Tibial artery (tissue), 4 donors: Measurements from ENCODE around the gene HAPLN1.

ENCODE experiments used
- DNase-seq, 2 donors: peaks; one replicate each; pipeline ENCODE4 v3.0.0-alpha.2; 2019
- H3K27ac ChIP-seq, 2 donors: fragments of 200-600 bp; sonication (generic) in 1 of 2; 1 replicate in 1 of 2; 2 replicates in 1 of 2; pipeline ENCODE4 v1.5.1; 2018 to 2019; ENCODE audit warnings: mild to moderate bottlenecking in 1 of 2
- H3K27me3 ChIP-seq, 2 donors: fragments of 200-600 bp; sonication (generic) in 1 of 2; one replicate each; pipeline versions ENCODE4 v1.5.1 to v1.6.0; 2016 to 2019
- H3K36me3 ChIP-seq, 3 donors: fragments of 200-600 bp; sonication (generic) in 2 of 3; one replicate each; pipeline ENCODE4 v1.5.1; 2016 to 2019; ENCODE audit warnings: mild to moderate bottlenecking in 2 of 3
- H3K4me1 ChIP-seq, 4 donors: fragments of 200-600 bp; sonication (generic) in 2 of 4; 1 replicate in 3 of 4; 2 replicates in 1 of 4; pipeline ENCODE4 v1.5.1; 2016 to 2019
- H3K4me3 ChIP-seq, 2 donors: fragments of 200-600 bp; sonication (generic) in 1 of 2; 1 replicate in 1 of 2; 2 replicates in 1 of 2; pipeline ENCODE4 v1.5.1; 2018 to 2019; ENCODE audit warnings: mild to moderate bottlenecking in 2 of 2
- H3K9me3 ChIP-seq, 3 donors: fragments of 200-600 bp; sonication (generic) in 1 of 3; one replicate each; pipeline ENCODE4 v1.5.1; 2016 to 2019
- intact Hi-C: fragments of 100-400 bp; cut with DNase I; formaldehyde crosslinking; loops from one replicate; pipeline ENCODE4 v1.15.0; 2023; ENCODE audit warnings: low total_unique reads
- TF ChIP-seq, protein P1 (sequence below), 2 experiments: fragments of 200-600 bp in 1 of 2; fragments of 450-650 bp in 1 of 2; IDR thresholded peaks; one replicate each; pipeline ENCODE4 v1.5.1; 2017 to 2019; ENCODE audit warnings: antibody characterized with exemption in 2 of 2, mild to moderate bottlenecking in 1 of 2, moderate library complexity in 1 of 2

HAPLN1 gene

DNA sequence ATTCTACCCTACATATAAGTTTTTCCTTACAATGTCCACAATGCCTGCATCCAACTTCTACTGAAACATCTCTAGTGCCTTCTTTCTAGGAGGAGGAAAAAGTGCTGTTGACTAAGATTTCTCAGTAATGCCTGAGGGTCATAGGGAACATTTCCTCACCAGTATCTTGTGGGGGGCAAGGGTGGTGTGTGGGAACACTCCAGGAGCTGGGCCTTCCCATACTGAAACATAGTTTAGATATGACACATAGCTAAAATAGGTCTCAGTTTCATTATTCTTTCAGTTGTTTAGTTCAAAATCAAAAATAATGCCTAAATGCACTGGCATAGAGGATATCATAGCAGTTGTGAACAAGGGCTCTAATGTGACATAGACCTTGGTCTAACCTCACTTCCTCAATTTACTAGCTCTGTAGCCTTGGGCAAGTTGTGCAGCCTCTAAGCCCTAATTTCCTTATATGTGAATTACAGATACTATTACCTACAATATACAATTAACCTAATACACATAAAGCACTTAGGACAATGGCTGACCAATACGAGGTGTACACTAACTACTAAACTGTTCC lies 66.1 kb downstream of the HAPLN1 start:
- DNase-seq = no peak
- Histone ChIP-seq H3K4me1 (no peaks in the 10 kb centered on the region), H3K36me3 (no peaks in the 10 kb centered on the region), H3K27me3 (no peaks in the 10 kb centered on the region), H3K9me3 (no peaks in the 10 kb centered on the region), H3K4me3 (no peak overlapping the region), H3K27ac (no peak overlapping the region)
- TF ChIP-seq, protein P1, sequence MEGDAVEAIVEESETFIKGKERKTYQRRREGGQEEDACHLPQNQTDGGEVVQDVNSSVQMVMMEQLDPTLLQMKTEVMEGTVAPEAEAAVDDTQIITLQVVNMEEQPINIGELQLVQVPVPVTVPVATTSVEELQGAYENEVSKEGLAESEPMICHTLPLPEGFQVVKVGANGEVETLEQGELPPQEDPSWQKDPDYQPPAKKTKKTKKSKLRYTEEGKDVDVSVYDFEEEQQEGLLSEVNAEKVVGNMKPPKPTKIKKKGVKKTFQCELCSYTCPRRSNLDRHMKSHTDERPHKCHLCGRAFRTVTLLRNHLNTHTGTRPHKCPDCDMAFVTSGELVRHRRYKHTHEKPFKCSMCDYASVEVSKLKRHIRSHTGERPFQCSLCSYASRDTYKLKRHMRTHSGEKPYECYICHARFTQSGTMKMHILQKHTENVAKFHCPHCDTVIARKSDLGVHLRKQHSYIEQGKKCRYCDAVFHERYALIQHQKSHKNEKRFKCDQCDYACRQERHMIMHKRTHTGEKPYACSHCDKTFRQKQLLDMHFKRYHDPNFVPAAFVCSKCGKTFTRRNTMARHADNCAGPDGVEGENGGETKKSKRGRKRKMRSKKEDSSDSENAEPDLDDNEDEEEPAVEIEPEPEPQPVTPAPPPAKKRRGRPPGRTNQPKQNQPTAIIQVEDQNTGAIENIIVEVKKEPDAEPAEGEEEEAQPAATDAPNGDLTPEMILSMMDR (IDR thresholded peaks at IDR 0.05) = no peak
- intact Hi-C loops = no loop called here

DNA sequence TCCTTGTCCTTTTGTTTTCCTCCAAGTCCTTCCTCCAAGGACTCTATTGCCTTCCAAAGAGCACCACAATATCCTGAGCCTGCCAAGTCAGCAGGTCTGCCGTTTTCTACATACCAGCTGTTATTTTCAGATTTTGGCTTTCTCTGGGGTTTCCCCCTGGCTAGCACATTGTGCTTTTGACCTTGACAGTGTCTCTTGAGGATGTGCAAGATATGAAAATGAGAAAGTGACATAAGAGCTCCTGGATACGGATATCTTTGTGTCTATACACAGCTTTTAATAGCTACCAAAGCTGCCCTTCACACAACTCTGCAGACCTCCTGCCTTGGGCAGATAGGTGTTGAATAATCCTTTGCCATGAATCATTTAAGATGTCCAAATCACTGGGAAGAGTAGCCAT lies 67.0 kb downstream of the HAPLN1 start:
- H3K36me3 ChIP-seq = no peaks in the 10 kb centered on the region
- H3K4me1 ChIP-seq = no peaks in the 10 kb centered on the region
- no peaks in the 10 kb centered on the region for H3K9me3 ChIP-seq
- intact Hi-C loops = no loop called here
- no peak for DNase-seq
- TF ChIP-seq, protein P1 (IDR thresholded peaks at IDR 0.05) = no peak
- H3K27ac ChIP-seq = no peak overlapping the region
- no peaks in the 10 kb centered on the region for H3K27me3 ChIP-seq
- H3K4me3 ChIP-seq = no peak overlapping the region

DNA sequence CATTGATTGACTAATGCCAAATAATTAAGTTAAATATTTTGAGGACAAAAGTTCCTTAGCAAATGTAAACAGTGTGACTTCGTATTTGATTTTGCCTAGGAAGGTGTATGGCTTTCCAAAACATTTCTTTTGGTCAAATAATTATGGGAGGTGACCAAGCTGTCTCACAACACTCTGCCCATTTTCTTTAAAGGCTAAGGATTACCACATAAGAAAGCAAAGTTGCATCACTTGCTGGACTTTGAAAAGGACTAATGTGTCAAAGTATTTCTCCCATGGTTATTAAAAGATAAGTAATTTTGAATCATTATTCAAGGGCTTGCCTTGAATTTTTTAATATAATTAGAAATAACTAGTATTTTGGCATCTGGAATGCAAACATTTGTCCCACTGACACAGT lies 74.7 kb downstream of the HAPLN1 start:
- Histone ChIP-seq H3K4me1 (no peaks in the 10 kb centered on the region), H3K9me3 (no peaks in the 10 kb centered on the region), H3K36me3 (no peaks in the 10 kb centered on the region), H3K27ac (no peak overlapping the region), H3K4me3 (no peak overlapping the region), H3K27me3 (no peaks in the 10 kb centered on the region)
- TF ChIP-seq, protein P1 (IDR thresholded peaks at IDR 0.05) = no peak
- intact Hi-C loops = no loop called here
- DNase-seq = no peak

DNA sequence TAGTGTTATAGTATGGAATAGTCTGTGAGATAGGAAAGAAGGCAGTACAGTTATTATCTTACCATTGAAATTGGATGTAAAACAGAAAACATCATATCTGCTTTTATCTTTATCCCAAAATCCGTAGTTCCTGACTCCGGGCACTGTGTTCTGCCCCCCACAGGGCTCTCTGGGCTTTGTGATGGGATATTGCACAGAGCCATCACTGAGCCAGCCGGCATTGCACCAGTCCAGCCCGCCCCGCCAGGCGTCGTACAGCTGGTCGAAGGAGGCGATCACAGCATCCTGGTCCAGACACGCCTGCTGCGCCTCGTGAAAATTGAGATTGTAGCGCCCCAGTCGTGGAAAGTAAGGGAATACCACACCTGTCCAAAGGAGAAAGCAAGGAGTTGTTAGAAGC lies 76.4 kb downstream of the HAPLN1 start:
- intact Hi-C loops = no loop called here
- no peaks in the 10 kb centered on the region for H3K36me3 ChIP-seq
- TF ChIP-seq, protein P1 (IDR thresholded peaks at IDR 0.05) = no peak
- no peaks in the 10 kb centered on the region for H3K4me1 ChIP-seq
- H3K9me3 ChIP-seq = no peaks in the 10 kb centered on the region
- no peak for DNase-seq
- H3K27ac ChIP-seq = no peak overlapping the region
- no peaks in the 10 kb centered on the region for H3K27me3 ChIP-seq
- H3K4me3 ChIP-seq = no peak overlapping the region

DNA sequence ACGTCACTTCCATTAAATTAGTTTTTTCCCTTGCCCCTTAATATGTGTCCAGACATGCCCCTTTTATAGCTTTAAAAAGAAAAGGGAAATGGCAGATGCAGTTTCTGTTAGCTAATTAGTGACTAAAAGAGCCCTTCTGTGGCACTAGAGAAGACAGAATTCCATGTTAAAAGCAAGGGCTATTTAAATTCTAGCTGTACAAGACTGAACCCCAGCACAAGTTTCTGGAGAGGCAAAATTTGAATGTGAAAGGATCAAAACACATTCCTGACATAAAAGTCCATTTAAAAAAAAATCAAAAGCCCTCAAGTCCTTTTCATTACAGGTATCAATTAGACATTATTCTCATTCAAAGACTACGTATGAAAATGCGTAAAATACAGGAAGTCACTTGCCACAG lies 78.7 kb downstream of the HAPLN1 start:
- Histone ChIP-seq H3K4me1 (no peaks in the 10 kb centered on the region), H3K4me3 (no peak overlapping the region), H3K27ac (no peak overlapping the region), H3K27me3 (no peaks in the 10 kb centered on the region), H3K9me3 (no peaks in the 10 kb centered on the region), H3K36me3 (no peaks in the 10 kb centered on the region)
- intact Hi-C loops = no loop called here
- TF ChIP-seq, protein P1 (IDR thresholded peaks at IDR 0.05) = no peak
- no peak for DNase-seq

DNA sequence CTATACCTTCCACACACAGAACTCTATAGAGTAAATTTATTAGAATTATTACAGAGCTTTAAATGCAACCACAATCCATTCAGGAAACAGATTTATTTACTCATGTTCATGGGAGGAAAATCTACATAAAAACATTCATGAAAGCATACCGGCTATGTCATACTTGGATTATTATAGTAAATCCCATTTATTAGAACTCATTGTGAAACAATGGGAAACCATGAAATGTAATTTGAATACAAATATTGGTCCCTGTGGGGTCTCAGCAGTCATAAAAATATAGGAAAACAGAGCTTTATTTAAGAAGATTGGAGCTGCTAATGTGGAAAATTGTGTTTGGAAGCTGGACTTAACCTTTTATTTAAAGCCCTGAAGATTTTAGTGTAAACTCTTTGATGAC lies 80.7 kb downstream of the HAPLN1 start:
- H3K36me3 ChIP-seq = no peaks in the 10 kb centered on the region
- no peaks in the 10 kb centered on the region for H3K4me1 ChIP-seq
- H3K27ac ChIP-seq = no peak overlapping the region
- no peaks in the 10 kb centered on the region for H3K9me3 ChIP-seq
- H3K27me3 ChIP-seq = no peaks in the 10 kb centered on the region
- intact Hi-C loops = no loop called here
- no peak for DNase-seq
- H3K4me3 ChIP-seq = no peak overlapping the region
- TF ChIP-seq, protein P1 (IDR thresholded peaks at IDR 0.05) = no peak
